GM19099 (cell line): Measurements from ENCODE around the gene FASTK.

Source experiments
- POLR2A ChIP-seq: IDR thresholded peaks from 3 replicates; pipeline ENCODE4 v1.6.1; 2011; ENCODE audit warnings: low read depth; ENCODE audit not compliant: insufficient read length; ENCODE audit errors: extremely low read depth

Gene FASTK

GRCh38 chr7:151071032-151071866, 9.4 kb downstream of the FASTK start:
- no peak for TF ChIP-seq POLR2A

- no peak for TF ChIP-seq POLR2A
Measured at GRCh38 chr7:151070574-151070960, 10.0 kb downstream of the FASTK start.

- TF ChIP-seq POLR2A, result no peak
Measured at GRCh38 chr7:151069841-151070573, 10.6 kb downstream of the FASTK start.

GRCh38 chr7:151068069-151068773, 12.4 kb downstream of the FASTK start:
- no peak for TF ChIP-seq POLR2A

- TF ChIP-seq POLR2A, result no peak
Measured at GRCh38 chr7:151066273-151066974, 14.2 kb downstream of the FASTK start.

GRCh38 chr7:151065516-151065915, 15.1 kb downstream of the FASTK start:
- TF ChIP-seq POLR2A, result no peak

- no peak for TF ChIP-seq POLR2A
Measured at GRCh38 chr7:151064993-151065392, 15.6 kb downstream of the FASTK start.

- TF ChIP-seq POLR2A, result no peak
Measured at GRCh38 chr7:151064454-151064853, 16.2 kb downstream of the FASTK start.

- no peak for TF ChIP-seq POLR2A
Measured at GRCh38 chr7:151063212-151063561, 17.4 kb downstream of the FASTK start.

GRCh38 chr7:151062399-151063211, 18.0 kb downstream of the FASTK start:
- no peak for TF ChIP-seq POLR2A

- no peak for TF ChIP-seq POLR2A
Measured at GRCh38 chr7:151062111-151062398, 18.6 kb downstream of the FASTK start.

GRCh38 chr7:151061213-151062110, 19.1 kb downstream of the FASTK start:
- TF ChIP-seq POLR2A, result no peak

- TF ChIP-seq POLR2A, result no peak
Measured at GRCh38 chr7:151060416-151061212, 20.0 kb downstream of the FASTK start.

GRCh38 chr7:151060113-151060415, 20.5 kb downstream of the FASTK start:
- TF ChIP-seq POLR2A, result no peak
